ENCODE results near the gene ABCA5.

DNA sequence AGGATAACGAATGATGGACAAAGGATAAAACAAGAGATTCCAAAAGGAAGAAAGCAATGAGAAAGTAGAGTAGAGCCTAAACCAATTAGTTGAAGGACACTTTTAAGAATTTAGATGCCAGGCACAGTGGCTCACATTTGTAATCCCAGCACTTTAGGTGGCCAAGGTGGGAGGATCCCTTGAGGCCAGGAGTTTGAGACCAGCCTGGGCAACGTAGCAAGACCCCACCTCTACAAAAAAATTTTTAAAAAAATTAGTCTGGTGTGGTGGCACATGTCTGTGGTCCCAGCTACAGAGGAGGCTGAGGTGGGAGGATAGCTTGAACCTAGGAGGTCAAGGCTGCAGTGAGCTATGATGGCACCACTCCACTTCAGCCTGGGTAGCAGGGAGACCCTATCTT is 118.3 kb downstream of the ABCA5 start:
- TF ChIP-seq, protein P1, sequence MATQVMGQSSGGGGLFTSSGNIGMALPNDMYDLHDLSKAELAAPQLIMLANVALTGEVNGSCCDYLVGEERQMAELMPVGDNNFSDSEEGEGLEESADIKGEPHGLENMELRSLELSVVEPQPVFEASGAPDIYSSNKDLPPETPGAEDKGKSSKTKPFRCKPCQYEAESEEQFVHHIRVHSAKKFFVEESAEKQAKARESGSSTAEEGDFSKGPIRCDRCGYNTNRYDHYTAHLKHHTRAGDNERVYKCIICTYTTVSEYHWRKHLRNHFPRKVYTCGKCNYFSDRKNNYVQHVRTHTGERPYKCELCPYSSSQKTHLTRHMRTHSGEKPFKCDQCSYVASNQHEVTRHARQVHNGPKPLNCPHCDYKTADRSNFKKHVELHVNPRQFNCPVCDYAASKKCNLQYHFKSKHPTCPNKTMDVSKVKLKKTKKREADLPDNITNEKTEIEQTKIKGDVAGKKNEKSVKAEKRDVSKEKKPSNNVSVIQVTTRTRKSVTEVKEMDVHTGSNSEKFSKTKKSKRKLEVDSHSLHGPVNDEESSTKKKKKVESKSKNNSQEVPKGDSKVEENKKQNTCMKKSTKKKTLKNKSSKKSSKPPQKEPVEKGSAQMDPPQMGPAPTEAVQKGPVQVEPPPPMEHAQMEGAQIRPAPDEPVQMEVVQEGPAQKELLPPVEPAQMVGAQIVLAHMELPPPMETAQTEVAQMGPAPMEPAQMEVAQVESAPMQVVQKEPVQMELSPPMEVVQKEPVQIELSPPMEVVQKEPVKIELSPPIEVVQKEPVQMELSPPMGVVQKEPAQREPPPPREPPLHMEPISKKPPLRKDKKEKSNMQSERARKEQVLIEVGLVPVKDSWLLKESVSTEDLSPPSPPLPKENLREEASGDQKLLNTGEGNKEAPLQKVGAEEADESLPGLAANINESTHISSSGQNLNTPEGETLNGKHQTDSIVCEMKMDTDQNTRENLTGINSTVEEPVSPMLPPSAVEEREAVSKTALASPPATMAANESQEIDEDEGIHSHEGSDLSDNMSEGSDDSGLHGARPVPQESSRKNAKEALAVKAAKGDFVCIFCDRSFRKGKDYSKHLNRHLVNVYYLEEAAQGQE (IDR thresholded peaks at IDR 0.05), result no peak
- TF ChIP-seq JUND (IDR thresholded peaks at IDR 0.05) (no peak), GABPA (IDR thresholded peaks at IDR 0.05 in 1 of 2, conservative IDR thresholded peaks at IDR 0.05 in 1 of 2) (no peak), NR2F2 (IDR thresholded peaks at IDR 0.05) (no peak), YY1 (IDR thresholded peaks at IDR 0.05) (no peak), FOXA2 (IDR thresholded peaks at IDR 0.05) (no peak), FOXA1 (IDR thresholded peaks at IDR 0.05) (no peak), SP1 (IDR thresholded peaks at IDR 0.05) (no peak), HNF4G (IDR thresholded peaks at IDR 0.05) (no peak)
- TF ChIP-seq, protein P2, sequence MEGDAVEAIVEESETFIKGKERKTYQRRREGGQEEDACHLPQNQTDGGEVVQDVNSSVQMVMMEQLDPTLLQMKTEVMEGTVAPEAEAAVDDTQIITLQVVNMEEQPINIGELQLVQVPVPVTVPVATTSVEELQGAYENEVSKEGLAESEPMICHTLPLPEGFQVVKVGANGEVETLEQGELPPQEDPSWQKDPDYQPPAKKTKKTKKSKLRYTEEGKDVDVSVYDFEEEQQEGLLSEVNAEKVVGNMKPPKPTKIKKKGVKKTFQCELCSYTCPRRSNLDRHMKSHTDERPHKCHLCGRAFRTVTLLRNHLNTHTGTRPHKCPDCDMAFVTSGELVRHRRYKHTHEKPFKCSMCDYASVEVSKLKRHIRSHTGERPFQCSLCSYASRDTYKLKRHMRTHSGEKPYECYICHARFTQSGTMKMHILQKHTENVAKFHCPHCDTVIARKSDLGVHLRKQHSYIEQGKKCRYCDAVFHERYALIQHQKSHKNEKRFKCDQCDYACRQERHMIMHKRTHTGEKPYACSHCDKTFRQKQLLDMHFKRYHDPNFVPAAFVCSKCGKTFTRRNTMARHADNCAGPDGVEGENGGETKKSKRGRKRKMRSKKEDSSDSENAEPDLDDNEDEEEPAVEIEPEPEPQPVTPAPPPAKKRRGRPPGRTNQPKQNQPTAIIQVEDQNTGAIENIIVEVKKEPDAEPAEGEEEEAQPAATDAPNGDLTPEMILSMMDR (IDR thresholded peaks at IDR 0.05; ENCODE audit: low read depth, low read length, missing input control), result no peak
- TF ChIP-seq, protein P3, sequence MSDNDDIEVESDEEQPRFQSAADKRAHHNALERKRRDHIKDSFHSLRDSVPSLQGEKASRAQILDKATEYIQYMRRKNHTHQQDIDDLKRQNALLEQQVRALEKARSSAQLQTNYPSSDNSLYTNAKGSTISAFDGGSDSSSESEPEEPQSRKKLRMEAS (IDR thresholded peaks at IDR 0.05), result no peak
- TF ChIP-seq, protein P4, sequence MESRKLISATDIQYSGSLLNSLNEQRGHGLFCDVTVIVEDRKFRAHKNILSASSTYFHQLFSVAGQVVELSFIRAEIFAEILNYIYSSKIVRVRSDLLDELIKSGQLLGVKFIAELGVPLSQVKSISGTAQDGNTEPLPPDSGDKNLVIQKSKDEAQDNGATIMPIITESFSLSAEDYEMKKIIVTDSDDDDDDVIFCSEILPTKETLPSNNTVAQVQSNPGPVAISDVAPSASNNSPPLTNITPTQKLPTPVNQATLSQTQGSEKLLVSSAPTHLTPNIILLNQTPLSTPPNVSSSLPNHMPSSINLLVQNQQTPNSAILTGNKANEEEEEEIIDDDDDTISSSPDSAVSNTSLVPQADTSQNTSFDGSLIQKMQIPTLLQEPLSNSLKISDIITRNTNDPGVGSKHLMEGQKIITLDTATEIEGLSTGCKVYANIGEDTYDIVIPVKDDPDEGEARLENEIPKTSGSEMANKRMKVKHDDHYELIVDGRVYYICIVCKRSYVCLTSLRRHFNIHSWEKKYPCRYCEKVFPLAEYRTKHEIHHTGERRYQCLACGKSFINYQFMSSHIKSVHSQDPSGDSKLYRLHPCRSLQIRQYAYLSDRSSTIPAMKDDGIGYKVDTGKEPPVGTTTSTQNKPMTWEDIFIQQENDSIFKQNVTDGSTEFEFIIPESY (IDR thresholded peaks at IDR 0.05), result no peak

Measured in liver (tissue), 3 donors.